Putamen (tissue), 1 donor: ENCODE results near the gene EXOSC6.
"Not testable (repeated sequence)": the region's sequence is repeated elsewhere in the genome, so short reads cannot be mapped to it uniquely, and the experiment has no call there.

ENCODE experiments used
- DNase-seq: peaks from one replicate; pipeline ENCODE4 v3.0.0-alpha.2; 2016; ENCODE audit warnings: low spot score

Gene EXOSC6

GRCh38 chr16:70251629-70252354 is at the start of gene EXOSC6:
Gene EXOSC6, minus strand, starts transcription at chr16:70251940. Its CDS starts 40 bp downstream, at chr16:70251900.
- DNase-seq = peak; percentile 92

- DNase-seq = no peak
These were observed 49.4 kb upstream of the EXOSC6 start for GRCh38 chr16:70301121-70301520.

DNA sequence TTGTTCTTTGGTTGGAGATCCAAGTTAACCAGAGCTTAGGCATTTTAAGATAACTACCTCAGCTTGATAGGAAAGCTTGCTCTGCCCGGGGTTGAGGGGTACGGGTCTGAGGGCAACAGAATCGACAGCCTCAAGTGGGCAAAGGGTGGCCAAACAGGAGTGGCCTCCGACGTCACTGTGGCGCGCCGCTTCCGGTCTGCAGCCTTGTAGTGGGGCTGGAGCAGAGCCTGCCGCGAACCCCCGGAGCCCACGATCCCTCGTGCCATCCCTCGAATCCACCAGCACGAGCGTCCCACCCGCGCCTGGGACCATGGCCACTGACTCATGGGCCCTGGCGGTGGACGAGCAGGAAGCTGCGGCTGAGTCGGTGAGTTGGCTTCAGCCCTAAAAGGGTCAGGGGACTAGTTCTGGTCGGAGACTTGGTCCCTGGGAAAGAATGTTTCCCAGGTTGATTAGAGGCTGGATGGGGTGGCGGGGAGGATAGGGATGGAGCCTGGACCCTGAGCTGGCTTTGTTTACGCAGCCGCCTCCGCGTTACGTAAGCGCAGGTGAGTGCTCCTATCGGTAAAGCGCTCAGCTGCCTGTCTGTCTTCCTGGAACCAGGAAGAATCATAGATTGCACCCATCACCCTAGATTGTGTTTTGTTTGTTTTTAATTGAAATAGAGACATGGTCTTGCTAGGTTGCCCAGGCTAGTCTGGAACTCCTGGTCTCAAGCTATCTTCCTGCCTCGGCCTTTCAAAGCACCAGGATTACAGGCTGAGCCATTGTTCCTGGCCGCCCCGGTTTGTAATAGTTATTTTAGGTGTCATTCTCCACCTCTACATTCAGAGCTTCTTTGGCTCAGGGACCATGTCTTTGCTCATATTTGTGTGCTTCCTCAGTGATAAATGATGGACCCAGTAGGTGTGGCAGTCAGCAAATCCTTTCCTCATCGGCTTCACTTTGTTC is 47.5 kb upstream of the EXOSC6 start, which contains the start of gene DDX19B:
Gene DDX19B (plus strand): TSS at position 199 of the 951 bp plus-strand sequence. CDS start 112 bp downstream, at position 311.
- DNase-seq = peak; percentile 67

DNA sequence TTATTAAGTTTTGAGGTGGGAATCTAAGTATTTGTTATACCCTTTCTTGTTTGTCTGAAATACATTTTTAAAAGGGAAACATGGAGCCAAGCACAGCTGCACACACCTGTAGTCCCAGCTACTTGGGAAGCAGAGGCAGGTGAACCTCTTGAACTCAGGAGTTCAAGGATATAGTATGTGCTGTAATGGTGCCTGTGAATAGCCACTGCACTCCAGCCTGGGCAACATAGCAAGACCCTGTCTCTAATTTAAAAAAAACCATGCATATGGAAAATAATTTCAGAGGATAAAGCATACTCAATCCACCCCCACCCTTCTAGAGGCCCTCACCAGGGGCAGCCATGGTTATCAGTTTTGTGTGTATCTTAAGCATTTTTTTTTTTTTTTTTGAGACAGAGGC is 43.9 kb upstream of the EXOSC6 start:
- DNase-seq = no peak

- DNase-seq = no peak
These were observed 42.8 kb upstream of the EXOSC6 start for GRCh38 chr16:70294385-70295025.

DNA sequence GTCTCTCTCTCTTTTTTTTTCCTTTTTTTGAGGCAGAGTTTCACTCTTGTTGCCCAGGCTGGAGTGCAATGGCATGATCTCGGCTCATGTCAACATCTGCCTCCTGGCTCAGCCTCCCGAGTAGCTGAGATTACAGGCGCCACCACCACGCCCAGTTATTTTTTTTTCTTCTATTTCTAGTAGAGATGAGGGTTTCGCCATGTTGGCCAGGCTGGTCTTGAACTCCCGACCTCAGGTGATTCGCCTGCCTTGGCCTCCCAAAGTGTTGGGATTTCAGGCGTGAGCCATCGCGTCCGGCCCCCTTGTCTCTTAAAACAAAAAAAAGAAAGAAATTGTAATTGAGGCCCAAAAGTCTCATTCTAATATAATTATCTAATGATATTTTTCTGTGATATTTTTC is 40.4 kb upstream of the EXOSC6 start:
- DNase-seq = not testable (repeated sequence)

- no peak for DNase-seq
These were observed 39.3 kb upstream of the EXOSC6 start for GRCh38 chr16:70290949-70291519.

DNA sequence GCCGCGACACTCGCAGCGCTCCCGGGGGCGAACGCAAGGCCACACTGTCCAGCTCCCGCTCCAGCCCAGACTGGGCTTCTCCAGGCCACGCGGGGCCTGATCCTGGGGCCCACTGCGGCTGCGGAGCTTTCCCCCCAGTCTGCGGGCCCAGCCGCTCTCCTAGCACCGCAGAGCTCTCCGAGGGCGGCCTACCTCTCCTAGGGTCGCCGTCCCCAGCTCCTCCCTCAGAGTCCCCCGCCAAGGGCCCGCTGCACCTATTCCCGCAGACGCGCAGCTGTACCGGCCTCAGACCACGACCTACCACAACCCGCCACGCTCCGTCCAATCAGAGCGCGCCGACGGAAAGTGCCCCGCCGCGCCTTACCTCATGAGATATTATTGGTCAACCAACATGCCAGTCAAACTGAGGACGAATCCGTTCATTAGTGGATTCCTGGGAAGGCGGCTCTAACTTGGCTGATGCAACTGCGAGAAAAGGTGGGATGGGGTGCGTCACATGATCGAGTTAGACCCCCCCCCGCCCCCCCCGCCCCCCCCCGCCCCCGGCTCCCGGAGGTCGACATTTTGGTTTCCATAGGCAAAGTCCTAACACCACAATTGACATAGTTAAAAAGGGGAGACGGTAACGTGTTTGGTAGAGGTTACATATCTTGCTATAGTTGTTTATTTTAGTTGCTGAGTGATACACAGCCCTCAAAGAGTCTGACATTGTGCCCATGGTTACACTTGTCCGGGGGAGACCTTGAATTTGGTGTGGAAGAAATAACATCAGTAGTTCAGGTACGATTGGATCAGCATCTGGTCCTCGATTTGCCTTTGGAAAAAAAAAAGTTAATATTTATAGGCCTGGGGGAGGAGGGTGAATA is 37.7 kb upstream of the EXOSC6 start, which contains the start of gene AARS1:
Gene AARS1 (minus strand): TSS at position 278 of the 866 bp plus-strand sequence. CDS start 6,743 bp downstream, outside the sequence.
- peak; percentile 99 for DNase-seq

GRCh38 chr16:70287304-70287971 is 35.7 kb upstream of the EXOSC6 start:
- DNase-seq = not testable (repeated sequence)

DNA sequence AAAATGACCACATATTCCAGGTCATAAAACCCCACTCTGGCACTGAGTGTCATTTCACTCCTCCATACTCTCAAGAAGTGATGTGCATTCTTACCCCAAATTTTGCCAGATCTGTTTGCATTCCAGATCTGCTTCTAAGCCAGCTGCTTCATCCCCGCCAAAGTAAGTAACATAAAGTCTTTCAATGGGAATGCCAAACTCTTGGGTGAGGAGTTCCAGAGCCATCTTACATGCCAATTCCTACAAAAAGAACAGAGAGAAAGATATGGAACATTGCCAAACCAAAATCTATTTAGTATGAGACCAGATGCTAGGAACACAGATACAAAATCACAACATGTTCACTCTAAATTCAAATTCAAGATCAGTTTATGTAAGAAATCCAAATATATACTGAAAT is 24.7 kb upstream of the EXOSC6 start:
- no peak for DNase-seq

DNA sequence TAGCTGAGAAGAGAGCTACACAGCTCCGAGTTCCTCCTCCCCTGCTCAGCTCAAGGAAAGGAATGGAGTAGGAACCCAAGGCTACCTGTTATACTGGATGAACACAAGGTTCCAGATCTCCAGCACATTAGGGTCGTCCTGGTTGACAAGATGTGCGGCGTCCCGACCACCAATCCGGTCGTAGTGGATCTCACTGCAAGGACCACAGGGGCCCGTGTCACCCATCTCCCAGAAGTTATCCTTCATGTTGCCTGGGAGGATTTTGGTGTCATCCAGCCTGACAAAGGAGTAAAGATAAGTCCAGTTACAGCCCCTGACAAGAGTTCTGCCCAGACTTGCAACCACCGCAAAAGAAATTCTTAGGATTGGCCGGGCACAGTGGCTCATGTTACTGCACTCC is 20.0 kb upstream of the EXOSC6 start:
- no peak for DNase-seq

DNA sequence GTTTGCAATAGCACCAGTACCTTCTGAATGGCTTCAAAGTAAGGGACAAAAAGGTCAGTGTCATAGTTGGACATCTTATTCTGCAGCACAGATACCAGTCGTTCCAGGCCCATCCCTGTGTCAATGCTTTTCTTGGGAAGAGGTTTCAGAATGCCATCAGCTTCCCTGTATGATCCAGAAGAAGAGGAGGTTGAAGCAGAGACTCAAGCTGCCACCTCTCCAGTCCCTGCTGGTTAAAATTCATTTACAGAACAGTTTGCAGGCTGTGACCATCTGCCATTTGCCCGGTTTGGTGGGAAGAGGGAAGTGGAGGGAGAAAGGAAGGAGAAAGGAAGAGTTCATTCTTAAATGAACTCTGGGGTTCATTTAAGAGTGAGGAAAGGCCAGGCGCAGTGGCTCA is 18.4 kb upstream of the EXOSC6 start:
- no peak for DNase-seq

DNA sequence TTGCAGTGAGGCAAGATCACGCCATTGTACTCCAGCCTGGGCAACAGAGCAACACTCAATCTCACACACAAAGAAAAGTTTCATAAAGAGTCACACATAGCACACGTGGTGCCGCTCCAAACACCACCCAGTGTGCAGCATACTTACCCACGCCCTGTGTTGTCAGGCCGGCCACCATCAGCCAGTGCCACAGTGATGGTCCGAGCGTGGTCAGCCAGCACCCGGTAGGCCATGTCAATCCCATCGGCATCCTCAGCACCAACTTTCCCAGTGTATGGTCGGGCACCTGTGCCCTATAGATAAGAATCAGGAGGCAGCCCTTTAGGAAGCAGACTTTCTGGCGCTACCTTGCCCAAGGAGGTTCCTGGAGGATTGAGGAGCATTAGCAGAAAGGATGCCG is 17.7 kb upstream of the EXOSC6 start:
- DNase-seq = no peak

DNA sequence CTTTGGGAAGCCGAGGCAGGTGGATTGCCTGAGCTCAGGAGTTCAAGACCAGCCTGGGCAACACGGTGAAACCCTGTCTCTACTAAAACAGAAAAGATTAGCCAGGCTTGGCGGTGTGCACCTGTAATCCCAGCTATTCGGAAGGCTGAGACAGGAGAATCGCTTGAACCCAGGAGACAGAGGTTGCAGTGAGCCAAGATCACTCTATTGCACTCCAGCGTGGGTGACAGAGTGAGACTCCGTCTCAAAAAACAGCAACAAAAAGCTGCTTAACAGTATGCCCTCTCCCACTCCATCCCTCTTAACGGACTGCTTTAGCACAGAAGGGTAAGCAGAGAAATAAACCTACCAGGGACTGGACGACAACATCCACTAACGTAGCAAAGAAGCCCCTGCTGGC is 16.2 kb upstream of the EXOSC6 start:
- DNase-seq = not testable (repeated sequence)

DNA sequence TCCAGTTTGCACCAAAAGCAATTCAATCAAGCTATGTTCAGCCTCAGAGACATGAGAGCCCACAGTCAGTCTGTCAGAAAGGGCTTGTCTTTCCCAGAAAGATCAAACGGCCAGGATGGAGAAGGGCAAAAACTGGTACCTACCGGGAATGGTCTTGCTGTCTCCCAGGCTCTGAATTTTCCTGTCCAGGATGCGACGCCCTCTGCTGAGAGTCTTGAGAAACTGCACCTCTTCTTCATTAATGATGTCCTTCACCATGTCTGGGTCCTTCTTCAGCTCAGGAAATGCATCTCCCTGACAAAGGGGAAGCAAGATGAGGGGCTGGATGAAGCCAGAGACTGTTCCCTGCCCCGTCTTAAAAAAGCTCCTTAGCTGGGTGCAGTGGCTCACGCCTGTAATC is 15.8 kb upstream of the EXOSC6 start:
- no peak for DNase-seq

- not testable (repeated sequence) for DNase-seq
These were observed 8.2 kb upstream of the EXOSC6 start for GRCh38 chr16:70259903-70260302.

- no peak for DNase-seq
These were observed 7.2 kb upstream of the EXOSC6 start for GRCh38 chr16:70258946-70259345.

- no peak for DNase-seq
These were observed 6.3 kb upstream of the EXOSC6 start for GRCh38 chr16:70258065-70258464.

GRCh38 chr16:70257391-70257790 is 5.7 kb upstream of the EXOSC6 start:
- DNase-seq = no peak

DNA sequence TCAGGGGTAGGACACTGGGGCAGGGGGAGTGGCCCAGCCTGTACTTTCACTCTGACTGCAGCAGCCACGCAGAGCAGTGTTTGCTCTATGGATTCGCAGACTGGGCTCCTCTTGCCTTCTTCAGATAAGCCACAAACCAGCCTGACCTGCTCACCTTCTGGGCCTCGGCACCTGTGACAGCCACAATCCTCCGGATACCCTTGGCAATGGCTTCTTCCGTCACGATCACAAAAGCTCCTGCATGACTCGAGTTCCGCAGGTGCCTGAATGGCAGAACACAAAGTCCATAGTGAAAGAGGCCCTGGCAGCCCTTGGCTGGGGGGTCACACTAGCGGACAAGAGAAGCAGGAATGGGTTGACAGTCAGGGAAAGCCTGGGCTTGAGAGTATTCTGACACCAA is 3.8 kb upstream of the EXOSC6 start:
- no peak for DNase-seq

- no peak for DNase-seq
These were observed 3.2 kb upstream of the EXOSC6 start for GRCh38 chr16:70254965-70255286.
